NB4 (cell line): Measurements from ENCODE around the gene EGR1.

Experiments used
- DNase-seq: peaks from one replicate; pipeline ENCODE4 v3.0.0; 2010; ENCODE audit warnings: low read depth
- H3K4me3 ChIP-seq: one replicate; pipeline ENCODE4 v1.5.1; 2011; ENCODE audit warnings: mild to moderate bottlenecking, low read depth, low read length, moderate library complexity
- CTCF ChIP-seq: IDR thresholded peaks from one replicate; pipeline ENCODE4 v1.5.1; 2012; ENCODE audit warnings: low read depth, low read length
- MYC ChIP-seq: IDR thresholded peaks from 2 replicates; pipeline ENCODE4 v1.6.1; 2011; ENCODE audit warnings: low read depth, low read length
- POLR2A ChIP-seq: IDR thresholded peaks from 2 replicates; pipeline ENCODE4 v1.6.1; 2011; ENCODE audit warnings: mild to moderate bottlenecking; ENCODE audit not compliant: insufficient read length; ENCODE audit errors: extremely low read depth
- TF ChIP-seq, protein P1 (sequence below): IDR thresholded peaks from 2 replicates; pipeline ENCODE4 v1.6.1; 2011; ENCODE audit warnings: low read depth, low read length

EGR1 gene

DNA sequence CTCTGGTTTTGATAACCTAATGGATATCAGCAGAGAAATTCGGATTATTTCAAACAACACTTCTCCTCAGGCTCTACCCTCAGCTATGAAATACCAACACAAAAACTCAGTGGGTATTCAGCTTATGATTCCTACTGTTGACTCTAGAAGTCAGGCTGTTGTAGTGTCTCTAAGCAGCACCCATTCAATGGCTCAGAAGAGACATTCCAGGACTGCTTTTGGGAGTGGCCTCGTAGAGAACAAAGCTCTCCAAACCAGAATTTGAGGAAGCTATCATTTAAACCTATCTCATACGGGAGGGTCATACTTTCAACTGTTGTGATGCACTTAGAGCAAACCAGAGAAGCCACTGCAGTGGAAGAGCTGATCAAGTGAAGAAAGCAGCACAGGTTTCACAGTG lies 43.7 kb downstream of the EGR1 start:
- TF ChIP-seq, protein P1, sequence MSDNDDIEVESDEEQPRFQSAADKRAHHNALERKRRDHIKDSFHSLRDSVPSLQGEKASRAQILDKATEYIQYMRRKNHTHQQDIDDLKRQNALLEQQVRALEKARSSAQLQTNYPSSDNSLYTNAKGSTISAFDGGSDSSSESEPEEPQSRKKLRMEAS: no peak
- TF ChIP-seq MYC (no peak), CTCF (no peak), POLR2A (no peak)
- H3K4me3 ChIP-seq: no peak overlapping the region
- no peak for DNase-seq

DNA sequence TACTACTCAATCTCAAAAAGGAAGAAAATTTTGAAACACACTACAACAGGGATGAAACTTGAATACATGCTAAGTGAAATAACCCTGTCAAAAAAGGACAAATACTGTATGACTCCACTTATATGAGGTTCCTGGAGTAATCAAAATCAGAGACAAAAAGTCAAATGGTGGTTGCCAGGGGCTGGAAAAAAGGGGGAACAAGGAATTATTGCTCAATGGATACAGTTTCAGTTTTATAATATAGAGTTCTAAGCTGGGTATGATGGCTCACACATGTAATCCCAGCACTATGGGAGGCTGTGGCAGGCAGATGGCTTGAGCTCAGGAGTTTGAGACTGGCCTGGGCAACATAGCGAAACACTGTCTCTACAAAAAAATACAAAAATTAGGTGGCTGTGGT lies 48.7 kb downstream of the EGR1 start:
- no peak overlapping the region for H3K4me3 ChIP-seq
- DNase-seq: no peak
- TF ChIP-seq CTCF (no peak), POLR2A (no peak), MYC (no peak)
- TF ChIP-seq, protein P1: no peak

GRCh38 chr5:138515556-138516245 lies 50.4 kb downstream of the EGR1 start:
- no peak overlapping the region for H3K4me3 ChIP-seq
- no peak for DNase-seq
- TF ChIP-seq, protein P1: no peak
- TF ChIP-seq POLR2A: no peak
- no peak for TF ChIP-seq CTCF
- no peak for TF ChIP-seq MYC

DNA sequence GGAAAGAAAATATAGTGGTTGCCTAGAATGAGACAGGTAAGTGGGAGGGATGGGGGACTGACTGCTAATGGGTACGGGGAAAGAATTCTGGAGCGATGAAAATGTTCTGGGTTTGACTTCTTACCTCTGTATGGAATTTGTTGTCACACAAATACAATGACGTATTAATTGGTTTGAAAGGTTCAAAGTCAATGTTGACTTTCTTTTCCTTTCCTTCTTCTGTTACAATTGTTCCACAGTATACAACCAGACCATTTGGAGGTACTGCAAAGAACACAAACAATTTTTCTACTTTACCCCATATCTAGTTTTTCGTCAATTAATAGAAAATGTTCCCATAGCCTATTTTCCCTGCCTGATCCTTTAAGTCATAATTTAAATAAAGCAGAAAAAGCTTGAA lies 52.2 kb downstream of the EGR1 start:
- H3K4me3 ChIP-seq: no peak overlapping the region
- DNase-seq: no peak
- TF ChIP-seq, protein P1: no peak
- TF ChIP-seq CTCF: no peak
- no peak for TF ChIP-seq POLR2A
- TF ChIP-seq MYC: no peak
